IPS-15b (cell line): Measurements from ENCODE around the gene PCDHB9.
"Not testable (repeated sequence)": the region's sequence is repeated elsewhere in the genome, so short reads cannot be mapped to it uniquely, and the experiment has no call there.

Source experiments
- H3K27me3 ChIP-seq: one replicate; pipeline ENCODE4 v1.6.1; 2013; ENCODE audit warnings: low read length; ENCODE audit not compliant: control insufficient read depth, insufficient read depth
- H3K36me3 ChIP-seq: one replicate; pipeline ENCODE4 v1.6.1; 2013; ENCODE audit warnings: low read length; ENCODE audit not compliant: control insufficient read depth, insufficient read depth
- H3K4me1 ChIP-seq: one replicate; pipeline ENCODE4 v1.6.1; 2013; ENCODE audit warnings: mild to moderate bottlenecking, low read length; ENCODE audit not compliant: control insufficient read depth, insufficient read depth
- H3K4me3 ChIP-seq: one replicate; pipeline ENCODE4 v1.5.1; 2013; ENCODE audit warnings: low read depth, low read length
- H3K9ac ChIP-seq: one replicate; pipeline ENCODE4 v1.6.1; 2013; ENCODE audit warnings: low read depth, mild to moderate bottlenecking, low read length
- H3K9me3 ChIP-seq: one replicate; pipeline ENCODE4 v1.6.1; 2013; ENCODE audit warnings: mild to moderate bottlenecking, low read length; ENCODE audit not compliant: control insufficient read depth, insufficient read depth

PCDHB9 gene

DNA sequence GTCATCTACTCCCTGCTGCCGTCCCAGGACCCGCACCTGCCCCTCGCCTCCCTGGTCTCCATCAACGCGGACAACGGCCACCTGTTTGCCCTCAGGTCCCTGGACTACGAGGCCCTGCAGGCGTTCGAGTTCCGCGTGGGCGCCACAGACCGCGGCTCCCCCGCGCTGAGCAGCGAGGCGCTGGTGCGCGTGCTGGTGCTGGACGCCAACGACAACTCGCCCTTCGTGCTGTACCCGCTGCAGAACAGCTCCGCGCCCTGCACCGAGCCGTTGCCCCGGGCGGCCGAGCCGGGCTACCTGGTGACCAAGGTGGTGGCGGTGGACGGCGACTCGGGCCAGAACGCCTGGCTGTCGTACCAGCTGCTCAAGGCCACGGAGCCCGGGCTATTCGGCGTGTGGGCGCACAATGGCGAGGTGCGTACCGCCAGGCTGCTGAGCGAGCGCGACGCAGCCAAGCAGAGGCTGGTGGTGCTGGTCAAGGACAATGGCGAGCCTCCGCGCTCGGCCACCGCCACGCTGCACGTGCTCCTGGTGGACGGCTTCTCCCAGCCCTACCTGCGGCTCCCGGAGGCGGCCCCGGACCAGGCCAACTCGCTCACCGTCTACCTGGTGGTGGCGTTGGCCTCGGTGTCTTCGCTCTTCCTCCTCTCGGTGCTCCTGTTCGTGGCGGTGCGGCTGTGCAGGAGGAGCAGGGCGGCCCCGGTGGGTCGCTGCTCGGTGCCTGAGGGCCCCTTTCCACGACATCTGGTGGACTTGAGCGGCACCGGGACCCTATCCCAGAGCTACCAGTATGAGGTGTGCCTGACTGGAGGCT, 12.5 kb upstream of the PCDHB9 start:
- not testable (repeated sequence) for H3K27me3 ChIP-seq, H3K4me1 ChIP-seq, H3K4me3 ChIP-seq, H3K9ac ChIP-seq, H3K9me3 ChIP-seq, H3K36me3 ChIP-seq

DNA sequence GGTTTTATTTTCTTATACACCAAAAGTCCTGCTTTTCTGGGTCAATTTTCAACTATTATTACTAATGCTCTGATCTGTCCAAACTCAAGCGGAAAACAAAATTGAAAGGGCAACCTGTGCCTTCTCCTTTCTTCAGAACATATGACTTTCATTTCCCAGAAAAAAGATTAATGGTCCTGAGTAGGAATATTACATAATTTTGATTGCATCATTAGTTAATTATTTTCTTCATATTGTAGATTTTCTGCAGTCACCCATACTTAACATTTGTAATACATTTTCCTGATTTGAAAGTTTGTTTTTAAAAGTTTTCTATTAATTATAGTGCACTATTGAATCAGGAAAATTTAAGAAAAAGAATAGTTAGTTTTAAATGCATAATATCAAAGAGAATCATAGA, 11.0 kb upstream of the PCDHB9 start:
- Histone ChIP-seq H3K4me1 (no peaks in the 10 kb centered on the region), H3K9ac (no peak overlapping the region), H3K27me3 (no peaks in the 10 kb centered on the region), H3K9me3 (peaks cover 7% of the 10 kb centered on the region), H3K4me3 (no peak overlapping the region), H3K36me3 (no peaks in the 10 kb centered on the region)

DNA sequence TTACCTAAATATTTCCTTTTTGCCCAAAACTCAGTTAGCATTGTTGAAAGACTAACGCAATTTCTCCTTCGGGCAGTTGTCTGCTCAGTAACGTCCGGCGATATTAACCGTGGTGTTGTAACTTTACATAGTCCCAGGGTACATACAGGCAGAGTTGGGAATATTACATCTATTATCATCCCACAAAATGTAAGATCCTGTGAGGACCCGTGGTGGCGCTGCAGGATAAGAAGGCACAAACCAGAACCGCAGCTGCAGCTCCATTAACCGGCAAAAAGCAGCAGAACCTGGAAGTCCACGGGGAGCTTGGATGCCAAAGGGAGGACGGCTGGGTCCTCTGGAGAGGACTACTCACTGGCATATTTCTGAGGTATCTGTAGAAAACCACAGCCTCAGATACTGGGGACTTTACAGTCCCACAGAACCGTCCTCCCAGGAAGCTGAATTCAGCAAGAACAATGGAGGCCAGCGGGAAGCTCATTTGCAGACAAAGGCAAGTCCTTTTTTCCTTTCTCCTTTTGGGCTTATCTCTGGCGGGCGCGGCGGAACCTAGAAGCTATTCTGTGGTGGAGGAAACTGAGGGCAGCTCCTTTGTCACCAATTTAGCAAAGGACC, 9.3 kb upstream of the PCDHB9 start, which contains the start of gene PCDHB8:
Gene PCDHB8, plus strand, starts transcription at position 214 of the 615 bp plus-strand sequence. Its CDS starts 245 bp downstream, at position 459.
- H3K9ac ChIP-seq, H3K4me1 ChIP-seq, H3K36me3 ChIP-seq, H3K4me3 ChIP-seq, H3K27me3 ChIP-seq, H3K9me3 ChIP-seq: not testable (repeated sequence)

DNA sequence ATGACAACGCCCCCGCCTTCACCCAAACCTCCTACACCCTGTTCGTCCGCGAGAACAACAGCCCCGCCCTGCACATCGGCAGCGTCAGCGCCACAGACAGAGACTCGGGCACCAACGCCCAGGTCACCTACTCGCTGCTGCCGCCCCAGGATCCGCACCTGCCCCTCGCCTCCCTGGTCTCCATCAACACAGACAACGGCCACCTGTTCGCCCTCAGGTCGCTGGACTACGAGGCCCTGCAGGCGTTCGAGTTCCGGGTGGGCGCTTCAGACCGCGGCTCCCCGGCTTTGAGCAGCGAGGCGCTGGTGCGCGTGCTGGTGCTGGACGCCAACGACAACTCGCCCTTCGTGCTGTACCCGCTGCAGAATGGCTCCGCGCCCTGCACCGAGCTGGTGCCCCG, 7.6 kb upstream of the PCDHB9 start:
- H3K4me3 ChIP-seq, H3K4me1 ChIP-seq, H3K36me3 ChIP-seq, H3K27me3 ChIP-seq, H3K9me3 ChIP-seq, H3K9ac ChIP-seq: not testable (repeated sequence)

DNA sequence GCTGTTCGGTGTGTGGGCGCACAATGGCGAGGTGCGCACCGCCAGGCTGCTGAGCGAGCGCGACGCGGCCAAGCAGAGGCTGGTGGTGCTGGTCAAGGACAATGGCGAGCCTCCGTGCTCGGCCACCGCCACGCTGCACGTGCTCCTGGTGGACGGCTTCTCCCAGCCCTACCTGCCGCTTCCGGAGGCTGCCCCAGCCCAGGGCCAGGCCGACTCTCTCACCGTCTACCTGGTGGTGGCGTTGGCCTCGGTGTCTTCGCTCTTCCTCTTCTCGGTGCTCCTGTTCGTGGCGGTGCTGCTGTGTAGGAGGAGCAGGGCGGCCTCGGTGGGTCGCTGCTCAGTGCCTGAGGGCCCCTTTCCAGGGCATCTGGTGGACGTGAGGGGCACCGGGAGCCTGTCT, 7.1 kb upstream of the PCDHB9 start:
- H3K9me3 ChIP-seq, H3K36me3 ChIP-seq, H3K4me1 ChIP-seq, H3K4me3 ChIP-seq, H3K9ac ChIP-seq, H3K27me3 ChIP-seq: not testable (repeated sequence)

DNA sequence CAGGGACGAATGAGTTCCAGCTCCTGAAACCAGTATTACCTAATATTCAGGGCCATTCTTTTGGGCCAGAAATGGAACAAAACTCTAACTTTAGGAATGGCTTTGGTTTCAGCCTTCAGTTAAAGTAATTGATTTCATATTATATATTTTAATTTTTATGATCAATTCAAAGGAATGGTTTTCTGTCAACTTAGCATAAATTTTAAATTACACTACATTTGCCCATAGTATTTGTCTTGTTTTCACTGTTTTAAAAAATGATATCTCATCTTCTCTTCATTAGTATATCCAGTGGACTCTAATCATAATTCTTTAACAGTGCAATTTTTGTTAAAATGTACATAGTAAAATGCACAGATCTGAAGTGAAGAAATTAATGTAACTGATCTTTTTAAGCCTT, 6.6 kb upstream of the PCDHB9 start:
- Histone ChIP-seq H3K4me3 (no peak overlapping the region), H3K9me3 (peaks cover 6% of the 10 kb centered on the region), H3K4me1 (no peaks in the 10 kb centered on the region), H3K9ac (no peak overlapping the region), H3K36me3 (no peaks in the 10 kb centered on the region), H3K27me3 (no peaks in the 10 kb centered on the region)

DNA sequence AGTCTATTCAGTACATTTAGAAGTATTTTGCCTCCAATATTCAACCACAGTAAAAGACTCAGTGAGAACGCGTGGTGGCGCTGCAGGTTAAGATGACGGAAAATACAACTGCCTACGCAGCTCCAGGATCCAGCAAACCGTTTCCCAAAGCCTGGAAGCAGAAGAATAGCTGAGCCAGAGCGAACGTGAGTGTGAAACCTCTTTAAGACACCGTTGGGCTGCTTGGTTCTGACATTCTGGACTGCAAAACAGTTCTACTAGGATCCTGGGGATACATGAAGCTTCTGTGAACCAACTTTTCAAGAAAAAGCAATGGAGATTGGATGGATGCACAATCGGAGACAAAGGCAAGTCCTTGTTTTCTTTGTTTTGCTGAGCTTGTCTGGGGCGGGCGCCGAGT, 4.7 kb upstream of the PCDHB9 start, which contains the start of gene PCDHB16:
Gene PCDHB16, plus strand, starts transcription at position 140 of the 400 bp plus-strand sequence. Its CDS starts 173 bp downstream, at position 313.
- H3K9ac ChIP-seq = no peak within 1 kb of the TSS
- no peaks in the 10 kb centered on the region for H3K36me3 ChIP-seq
- H3K4me1 ChIP-seq = no peaks in the 10 kb centered on the region
- H3K27me3 ChIP-seq = no peaks in the 10 kb centered on the region
- peaks cover 3% of the 10 kb centered on the region for H3K9me3 ChIP-seq
- no peak within 1 kb of the TSS for H3K4me3 ChIP-seq

DNA sequence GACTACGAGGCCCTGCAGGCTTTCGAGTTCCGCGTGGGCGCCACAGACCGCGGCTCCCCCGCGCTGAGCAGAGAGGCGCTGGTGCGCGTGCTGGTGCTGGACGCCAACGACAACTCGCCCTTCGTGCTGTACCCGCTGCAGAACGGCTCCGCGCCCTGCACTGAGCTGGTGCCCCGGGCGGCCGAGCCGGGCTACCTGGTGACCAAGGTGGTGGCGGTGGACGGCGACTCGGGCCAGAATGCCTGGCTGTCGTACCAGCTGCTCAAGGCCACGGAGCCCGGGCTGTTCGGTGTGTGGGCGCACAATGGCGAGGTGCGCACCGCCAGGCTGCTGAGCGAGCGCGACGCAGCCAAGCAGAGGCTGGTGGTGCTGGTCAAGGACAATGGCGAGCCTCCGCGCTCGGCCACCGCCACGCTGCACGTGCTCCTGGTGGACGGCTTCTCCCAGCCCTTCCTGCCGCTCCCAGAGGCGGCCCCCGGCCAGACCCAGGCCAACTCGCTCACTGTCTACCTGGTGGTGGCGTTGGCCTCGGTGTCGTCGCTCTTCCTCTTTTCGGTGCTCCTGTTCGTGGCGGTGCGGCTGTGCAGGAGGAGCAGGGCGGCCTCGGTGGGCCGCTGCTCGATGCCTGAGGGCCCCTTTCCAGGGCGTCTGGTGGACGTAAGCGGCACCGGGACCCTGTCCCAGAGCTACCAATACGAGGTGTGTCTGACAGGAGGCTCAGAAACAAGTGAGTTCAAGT, 2.7 kb upstream of the PCDHB9 start:
- H3K9ac ChIP-seq, H3K9me3 ChIP-seq, H3K36me3 ChIP-seq, H3K27me3 ChIP-seq, H3K4me1 ChIP-seq, H3K4me3 ChIP-seq: not testable (repeated sequence)

DNA sequence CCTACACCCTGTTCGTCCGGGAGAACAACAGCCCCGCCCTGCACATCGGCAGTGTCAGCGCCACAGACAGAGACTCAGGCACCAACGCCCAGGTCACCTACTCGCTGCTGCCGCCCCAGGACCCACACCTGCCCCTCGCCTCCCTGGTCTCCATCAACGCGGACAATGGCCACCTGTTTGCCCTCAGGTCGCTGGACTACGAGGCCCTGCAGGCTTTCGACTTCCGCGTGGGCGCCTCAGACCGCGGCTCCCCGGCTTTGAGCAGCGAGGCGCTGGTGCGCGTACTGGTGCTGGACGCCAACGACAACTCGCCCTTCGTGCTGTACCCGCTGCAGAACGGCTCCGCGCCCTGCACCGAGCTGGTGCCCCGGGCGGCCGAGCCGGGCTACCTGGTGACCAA, 1.7 kb downstream of the PCDHB9 start:
- H3K4me1 ChIP-seq, H3K9ac ChIP-seq, H3K27me3 ChIP-seq, H3K9me3 ChIP-seq, H3K36me3 ChIP-seq, H3K4me3 ChIP-seq: not testable (repeated sequence)

DNA sequence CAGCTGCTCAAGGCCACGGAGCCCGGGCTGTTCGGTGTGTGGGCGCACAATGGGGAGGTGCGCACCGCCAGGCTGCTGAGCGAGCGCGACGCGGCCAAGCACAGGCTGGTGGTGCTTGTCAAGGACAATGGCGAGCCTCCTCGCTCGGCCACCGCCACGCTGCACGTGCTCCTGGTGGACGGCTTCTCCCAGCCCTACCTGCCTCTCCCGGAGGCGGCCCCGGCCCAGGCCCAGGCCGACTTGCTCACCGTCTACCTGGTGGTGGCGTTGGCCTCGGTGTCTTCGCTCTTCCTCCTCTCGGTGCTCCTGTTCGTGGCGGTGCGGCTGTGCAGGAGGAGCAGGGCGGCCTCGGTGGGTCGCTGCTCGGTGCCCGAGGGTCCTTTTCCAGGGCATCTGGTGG, 2.2 kb downstream of the PCDHB9 start:
- H3K4me3 ChIP-seq, H3K4me1 ChIP-seq, H3K27me3 ChIP-seq: not testable (repeated sequence)

DNA sequence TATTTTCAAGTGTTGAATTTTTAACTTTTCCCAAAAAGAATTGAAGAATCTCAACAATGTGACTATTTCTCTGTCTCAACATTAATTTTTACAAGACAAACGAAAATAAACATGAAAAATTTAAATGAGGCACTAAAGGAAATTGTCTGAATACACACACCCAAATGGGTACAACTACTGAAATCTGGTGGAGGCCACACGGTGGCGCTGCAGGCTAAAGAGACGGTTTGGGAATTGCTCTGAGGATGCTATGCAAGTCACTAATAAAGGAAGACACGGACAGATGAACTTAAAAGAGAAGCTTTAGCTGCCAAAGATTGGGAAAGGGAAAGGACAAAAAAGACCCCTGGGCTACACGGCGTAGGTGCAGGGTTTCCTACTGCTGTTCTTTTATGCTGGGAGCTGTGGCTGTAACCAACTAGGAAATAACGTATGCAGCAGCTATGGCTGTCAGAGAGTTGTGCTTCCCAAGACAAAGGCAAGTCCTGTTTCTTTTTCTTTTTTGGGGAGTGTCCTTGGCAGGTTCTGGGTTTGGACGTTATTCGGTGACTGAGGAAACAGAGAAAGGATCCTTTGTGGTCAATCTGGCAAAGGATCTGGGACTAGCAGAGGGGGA, 5.3 kb downstream of the PCDHB9 start, which contains the start of gene PCDHB10:
Gene PCDHB10, plus strand, starts transcription at position 244 of the 616 bp plus-strand sequence. Its CDS starts 200 bp downstream, at position 444.
- no peaks in the 10 kb centered on the region for H3K9me3 ChIP-seq
- H3K9ac ChIP-seq = no peak within 1 kb of the TSS
- H3K4me1 ChIP-seq = no peaks in the 10 kb centered on the region
- no peaks in the 10 kb centered on the region for H3K36me3 ChIP-seq
- H3K4me3 ChIP-seq = peak within 1 kb of the TSS; percentile 45
- no peaks in the 10 kb centered on the region for H3K27me3 ChIP-seq

More for the DNA sequence above, 2.2 kb downstream of the PCDHB9 start:
- H3K9me3 ChIP-seq, H3K36me3 ChIP-seq, H3K9ac ChIP-seq: not testable (repeated sequence)
